CD4-positive, alpha-beta T cell (primary cell): ENCODE measurements around the gene PHF23. TPM values are rescaled to one million over a fixed set of nuclear protein-coding genes. Genes with fewer than 3 reads are reported as not detected.
A peak's percentile ranks its signal among the peaks of the same experiment; 100 is the strongest.

ENCODE experiments used
- ATAC-seq: fragments of 200-7000 bp; cut with Tn5 transposase; one replicate; pipeline ENCODE4 v1.10.0; 2022; ENCODE audit warnings: mild to moderate bottlenecking; ENCODE audit not compliant: poor library complexity
- CTCF ChIA-PET: fragments of 350-600 bp; sonication (Branson Sonifier 250); formaldehyde crosslinking; loops from one replicate; lab custom pipeline; 2021; ENCODE audit warnings: antibody characterized with exemption, inconsistent platforms; lab: Charles Lee
- POLR2A ChIA-PET: fragments of 350-600 bp; sonication (Branson Sonifier 250); formaldehyde crosslinking; loops from one replicate; lab custom pipeline; 2021; ENCODE audit warnings: antibody characterized with exemption, inconsistent platforms; lab: Charles Lee
- DNase-seq, 14 experiments: peaks; one replicate each; pipeline ENCODE4 v3.0.0-alpha.2; 2013 to 2020; ENCODE audit warnings: mixed read lengths in 2 of 14
- H3K27ac ChIP-seq, 2 donors: one replicate each; pipeline versions ENCODE4 v1.5.1 to v1.7.0; 2013; ENCODE audit warnings: low read length in 2 of 2, low read depth in 1 of 2, mild to moderate bottlenecking in 1 of 2
- H3K27me3 ChIP-seq, 2 experiments: 1 replicate in 1 of 2; 2 replicates in 1 of 2; pipeline versions ENCODE4 v1.6.1 to v1.7.0; 2013; ENCODE audit warnings: low read length in 2 of 2, control low read depth in 1 of 2, mild to moderate bottlenecking in 1 of 2, moderate library complexity in 1 of 2; ENCODE audit not compliant: insufficient read depth in 2 of 2, control insufficient read depth in 1 of 2
- H3K36me3 ChIP-seq: one replicate; pipeline ENCODE4 v1.6.1; 2013; ENCODE audit warnings: low read length, control low read depth; ENCODE audit not compliant: insufficient read depth
- H3K4me1 ChIP-seq: one replicate; pipeline ENCODE4 v1.6.1; 2013; ENCODE audit warnings: low read length, control low read depth; ENCODE audit not compliant: insufficient read depth
- H3K4me3 ChIP-seq: one replicate; pipeline ENCODE4 v1.5.1; 2013; ENCODE audit warnings: mild to moderate bottlenecking, low read length, moderate library complexity
- H3K9me3 ChIP-seq, 2 experiments: 1 replicate in 1 of 2; 2 replicates in 1 of 2; pipeline versions ENCODE4 v1.6.1 to v1.7.0; 2013; ENCODE audit warnings: low read length in 2 of 2, mild to moderate bottlenecking in 2 of 2, control low read depth in 1 of 2, moderate library complexity in 1 of 2; ENCODE audit not compliant: control insufficient read depth in 1 of 2, insufficient read depth in 1 of 2
- H3K27ac Mint-ChIP-seq: one replicate; pipeline ENCODE4 v1.8.0; 2020; ENCODE audit warnings: mixed read lengths
- H3K27me3 Mint-ChIP-seq: one replicate; pipeline ENCODE4 v1.8.0; 2021; ENCODE audit warnings: mixed read lengths
- H3K36me3 Mint-ChIP-seq: one replicate; pipeline ENCODE4 v1.8.0; 2021; ENCODE audit warnings: low read depth, mixed read lengths
- H3K4me1 Mint-ChIP-seq: one replicate; pipeline ENCODE4 v1.8.0; 2021; ENCODE audit warnings: low read depth, mixed read lengths
- H3K4me3 Mint-ChIP-seq: one replicate; pipeline ENCODE4 v1.8.0; 2020; ENCODE audit warnings: mild to moderate bottlenecking, mixed read lengths
- H3K9me3 Mint-ChIP-seq: one replicate; pipeline ENCODE4 v1.8.0; 2020; ENCODE audit warnings: mixed read lengths
- intact Hi-C, 2 experiments: fragments of 100-400 bp; cut with DNase I in 1 of 2; cut with micrococcal nuclease in 1 of 2; formaldehyde crosslinking; loops; one replicate each; pipeline versions ENCODE4 v1.15.1 to v1.9.0; 2023 to 2025; cut with DNase I, micrococcal nuclease
- total RNA-seq, 174 experiments: library from RNA in 2 of 174; stranded (reverse) in 2 of 174; gene quantifications; one replicate each; pipeline ENCODE4 v1.2.3 and lab custom pipeline; 2021 to 2026
- TF ChIP-seq, protein P1 (sequence below): fragments of 200-600 bp; IDR thresholded peaks from one replicate; pipeline ENCODE4 v1.8.0; 2022; ENCODE audit warnings: antibody characterized with exemption, mild to moderate bottlenecking

The PHF23 gene
- total RNA-seq, 2 experiments from 2014 or later: 4.5 to 5.1 TPM

DNA sequence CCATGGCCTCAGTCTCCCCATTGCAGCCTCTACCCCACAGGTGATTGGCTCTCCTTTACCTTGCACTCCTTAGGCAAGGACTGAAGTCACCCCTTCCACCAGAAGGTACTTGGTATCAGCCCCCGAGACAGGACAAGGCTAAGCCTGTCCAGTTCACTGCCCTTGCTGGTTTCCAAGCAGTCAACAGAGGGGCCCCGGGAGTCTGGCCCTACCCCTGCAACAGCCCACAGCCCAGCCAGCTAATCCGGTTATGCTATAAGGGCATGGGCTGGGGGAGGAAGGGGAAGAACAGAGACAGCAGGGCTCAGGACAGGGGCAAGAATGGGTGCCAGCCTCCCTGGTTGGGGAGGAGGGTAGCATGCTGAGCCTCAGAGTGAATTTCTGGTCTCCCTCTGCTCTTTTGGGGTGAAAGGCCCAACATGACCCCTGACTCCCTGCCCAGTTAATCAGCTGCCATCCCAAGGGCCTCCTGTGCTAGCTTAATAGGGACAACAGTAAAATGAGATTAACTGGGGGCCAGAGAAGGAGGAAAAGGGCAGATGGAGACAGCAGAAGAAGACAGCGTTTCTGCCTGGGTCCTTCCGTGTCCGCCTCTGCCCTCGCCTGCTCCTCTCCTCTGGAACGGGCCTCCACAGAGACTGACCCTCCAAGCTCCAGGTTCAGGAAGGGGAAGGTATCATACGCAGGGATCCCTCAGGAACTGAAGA, 30.4 kb downstream of the PHF23 start:
- POLR2A ChIA-PET: no interaction called here

DNA sequence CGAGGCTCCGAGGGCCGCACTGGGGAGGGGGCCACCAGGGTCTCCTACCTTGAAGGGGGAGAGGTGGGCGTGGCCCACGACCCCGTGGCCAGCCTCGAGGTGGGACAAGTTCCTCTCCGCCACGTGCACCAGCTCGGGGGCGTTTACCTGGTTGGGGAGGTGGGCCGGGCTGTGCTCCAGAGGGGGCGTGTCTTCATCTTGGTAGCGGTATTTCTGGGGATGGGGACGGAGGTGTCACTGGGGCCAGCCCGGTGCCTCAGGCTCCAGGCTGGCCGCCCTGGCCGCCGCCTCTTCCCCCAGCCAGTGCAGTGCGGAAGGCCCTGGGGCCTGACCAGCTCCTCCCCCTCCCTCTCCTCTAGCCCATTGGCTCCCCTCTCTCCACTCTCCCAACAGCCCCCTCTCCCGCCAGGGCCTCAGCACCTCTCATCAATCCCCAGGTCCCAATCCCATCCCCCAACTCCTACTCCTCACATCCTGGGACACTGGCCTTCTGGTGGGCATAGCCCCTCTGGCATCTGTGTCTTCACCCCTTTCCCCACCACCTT, 31.2 kb downstream of the PHF23 start:
- no peaks in the 10 kb centered on the region for H3K9me3 ChIP-seq
- TF ChIP-seq, protein P1, sequence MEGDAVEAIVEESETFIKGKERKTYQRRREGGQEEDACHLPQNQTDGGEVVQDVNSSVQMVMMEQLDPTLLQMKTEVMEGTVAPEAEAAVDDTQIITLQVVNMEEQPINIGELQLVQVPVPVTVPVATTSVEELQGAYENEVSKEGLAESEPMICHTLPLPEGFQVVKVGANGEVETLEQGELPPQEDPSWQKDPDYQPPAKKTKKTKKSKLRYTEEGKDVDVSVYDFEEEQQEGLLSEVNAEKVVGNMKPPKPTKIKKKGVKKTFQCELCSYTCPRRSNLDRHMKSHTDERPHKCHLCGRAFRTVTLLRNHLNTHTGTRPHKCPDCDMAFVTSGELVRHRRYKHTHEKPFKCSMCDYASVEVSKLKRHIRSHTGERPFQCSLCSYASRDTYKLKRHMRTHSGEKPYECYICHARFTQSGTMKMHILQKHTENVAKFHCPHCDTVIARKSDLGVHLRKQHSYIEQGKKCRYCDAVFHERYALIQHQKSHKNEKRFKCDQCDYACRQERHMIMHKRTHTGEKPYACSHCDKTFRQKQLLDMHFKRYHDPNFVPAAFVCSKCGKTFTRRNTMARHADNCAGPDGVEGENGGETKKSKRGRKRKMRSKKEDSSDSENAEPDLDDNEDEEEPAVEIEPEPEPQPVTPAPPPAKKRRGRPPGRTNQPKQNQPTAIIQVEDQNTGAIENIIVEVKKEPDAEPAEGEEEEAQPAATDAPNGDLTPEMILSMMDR: no peak
- H3K27me3 Mint-ChIP-seq: peaks cover 5% of the 10 kb centered on the region
- peak in 1 of 14 experiments; percentile 57 for DNase-seq
- H3K36me3 ChIP-seq: peaks cover 2% of the 10 kb centered on the region
- POLR2A ChIA-PET: no interaction called here
- intact Hi-C loops: no loop called here
- H3K27ac Mint-ChIP-seq: peak overlapping the region; percentile 43
- no peak for ATAC-seq
- CTCF ChIA-PET: no interaction called here
- H3K4me1 ChIP-seq: peaks cover 40% of the 10 kb centered on the region
- H3K9me3 Mint-ChIP-seq: no peaks in the 10 kb centered on the region
- no peaks in the 10 kb centered on the region for H3K27me3 ChIP-seq
- peaks cover 8% of the 10 kb centered on the region for H3K36me3 Mint-ChIP-seq
- H3K4me3 Mint-ChIP-seq: no peak overlapping the region
- no peak overlapping the region for H3K4me3 ChIP-seq
- H3K4me1 Mint-ChIP-seq: peaks cover 43% of the 10 kb centered on the region
- H3K27ac ChIP-seq: no peak overlapping the region

More for the DNA sequence above, 30.4 kb downstream of the PHF23 start:
- no peak overlapping the region for H3K4me3 ChIP-seq
- peaks cover 5% of the 10 kb centered on the region for H3K27me3 Mint-ChIP-seq
- peaks cover 43% of the 10 kb centered on the region for H3K4me1 ChIP-seq
- H3K9me3 Mint-ChIP-seq: no peaks in the 10 kb centered on the region
- ATAC-seq: no peak
- H3K27ac Mint-ChIP-seq: peak overlapping the region; percentile 43
- H3K36me3 ChIP-seq: peaks cover 1% of the 10 kb centered on the region
- TF ChIP-seq, protein P1: no peak
- DNase-seq: peak in 1 of 14 experiments; percentile 18
- no peak overlapping the region for H3K27ac ChIP-seq
- intact Hi-C loops: no loop called here
- peaks cover 46% of the 10 kb centered on the region for H3K4me1 Mint-ChIP-seq
- no peak overlapping the region for H3K4me3 Mint-ChIP-seq
- CTCF ChIA-PET: interaction anchor here (0.8 to 0.9 kb wide), 2 partner anchors 12 to 31 kb away, joined by 3 read pairs; no protein-coding TSS in a partner anchor
- peaks cover 8% of the 10 kb centered on the region for H3K36me3 Mint-ChIP-seq
- H3K27me3 ChIP-seq: no peaks in the 10 kb centered on the region
- no peaks in the 10 kb centered on the region for H3K9me3 ChIP-seq

DNA sequence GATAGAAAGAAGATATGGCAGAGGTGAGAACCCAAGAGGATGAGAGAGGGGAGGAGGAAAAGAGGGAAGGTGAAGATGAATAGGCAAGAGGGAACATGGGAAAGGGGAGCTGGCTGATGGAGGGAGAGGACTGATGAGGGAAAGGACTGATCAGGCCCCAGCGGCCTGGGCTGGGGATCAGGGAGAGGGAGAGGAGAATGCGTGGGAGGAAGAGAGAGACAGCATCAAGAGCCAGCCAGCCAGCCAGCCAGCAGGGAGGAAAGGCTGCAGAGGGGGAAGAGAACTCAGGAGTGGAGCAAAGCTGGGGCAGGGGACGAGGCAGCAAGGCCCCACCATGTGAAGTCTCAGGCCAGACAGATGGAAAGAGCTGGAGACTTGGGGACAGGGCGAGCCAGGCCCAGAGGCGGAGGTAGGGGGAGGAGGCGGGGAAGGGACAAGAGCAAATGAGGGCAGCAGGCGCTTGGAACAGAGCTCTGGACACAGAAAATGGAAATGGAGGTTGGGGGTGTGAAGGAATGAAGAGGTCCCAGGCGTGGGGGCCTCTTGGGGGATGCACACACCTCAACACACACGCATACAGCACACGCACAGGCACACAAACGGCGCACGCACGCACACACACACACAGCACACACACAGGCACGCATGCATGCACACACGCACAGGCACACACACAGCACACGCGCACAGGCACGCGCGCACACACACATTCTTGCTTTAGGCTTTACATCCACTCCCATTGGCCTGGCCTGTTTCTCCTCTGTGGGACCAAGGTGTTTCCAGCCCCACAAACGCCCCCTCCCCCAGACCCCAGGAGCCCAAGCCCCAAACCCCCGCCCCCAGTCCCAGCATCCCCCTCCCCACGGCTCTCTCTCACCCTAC, 31.9 kb downstream of the PHF23 start:
- TF ChIP-seq, protein P1: no peak
- Histone ChIP-seq H3K27me3 (no peaks in the 10 kb centered on the region), H3K9me3 (no peaks in the 10 kb centered on the region), H3K36me3 (peaks cover 2% of the 10 kb centered on the region), H3K27ac (peak overlapping the region in 1 of 2 donors; percentile 86), H3K4me3 (no peak overlapping the region), H3K4me1 (peaks cover 39% of the 10 kb centered on the region)
- H3K4me3 Mint-ChIP-seq: no peak overlapping the region
- peaks cover 14% of the 10 kb centered on the region for H3K36me3 Mint-ChIP-seq
- CTCF ChIA-PET: no interaction called here
- POLR2A ChIA-PET: no interaction called here
- H3K9me3 Mint-ChIP-seq: no peaks in the 10 kb centered on the region
- intact Hi-C loops: no loop called here
- ATAC-seq (no peak), DNase-seq (peak in 2 of 14 experiments; percentile 42 to 61)
- H3K27me3 Mint-ChIP-seq: peaks cover 5% of the 10 kb centered on the region
- peak overlapping the region; percentile 87 for H3K27ac Mint-ChIP-seq
- H3K4me1 Mint-ChIP-seq: peaks cover 45% of the 10 kb centered on the region
